ENCODE results near the gene LCN9.

GRCh38 chr9:135694414-135694813 lies 31.3 kb downstream of the LCN9 start:
- TF ChIP-seq REST (IDR thresholded peaks at IDR 0.05; ENCODE audit: insufficient read depth in 1 of 2, low read depth in 2 of 2, low read length in 2 of 2) (no peak), POLR2AphosphoS5 (IDR thresholded peaks at IDR 0.05; ENCODE audit: low read depth, low read length) (no peak), TAF1 (IDR thresholded peaks at IDR 0.05; ENCODE audit: borderline replicate concordance, insufficient read depth, low read length) (no peak), FOXP2 (optimal IDR thresholded peaks at IDR 0.05; ENCODE audit: borderline replicate concordance, extremely low read depth, extremely low read length, insufficient read depth) (no peak), SIN3A (IDR thresholded peaks at IDR 0.05; ENCODE audit: borderline replicate concordance, insufficient read depth, low read length) (no peak)
